ENCODE results near the gene IL16. TPM values are rescaled to one million over a fixed set of nuclear protein-coding genes. Genes with fewer than 3 reads are reported as not detected.

Gene IL16
- total and polyA plus RNA-seq, 11 donors = 1.2 to 21.6 (median 3.7) TPM

DNA sequence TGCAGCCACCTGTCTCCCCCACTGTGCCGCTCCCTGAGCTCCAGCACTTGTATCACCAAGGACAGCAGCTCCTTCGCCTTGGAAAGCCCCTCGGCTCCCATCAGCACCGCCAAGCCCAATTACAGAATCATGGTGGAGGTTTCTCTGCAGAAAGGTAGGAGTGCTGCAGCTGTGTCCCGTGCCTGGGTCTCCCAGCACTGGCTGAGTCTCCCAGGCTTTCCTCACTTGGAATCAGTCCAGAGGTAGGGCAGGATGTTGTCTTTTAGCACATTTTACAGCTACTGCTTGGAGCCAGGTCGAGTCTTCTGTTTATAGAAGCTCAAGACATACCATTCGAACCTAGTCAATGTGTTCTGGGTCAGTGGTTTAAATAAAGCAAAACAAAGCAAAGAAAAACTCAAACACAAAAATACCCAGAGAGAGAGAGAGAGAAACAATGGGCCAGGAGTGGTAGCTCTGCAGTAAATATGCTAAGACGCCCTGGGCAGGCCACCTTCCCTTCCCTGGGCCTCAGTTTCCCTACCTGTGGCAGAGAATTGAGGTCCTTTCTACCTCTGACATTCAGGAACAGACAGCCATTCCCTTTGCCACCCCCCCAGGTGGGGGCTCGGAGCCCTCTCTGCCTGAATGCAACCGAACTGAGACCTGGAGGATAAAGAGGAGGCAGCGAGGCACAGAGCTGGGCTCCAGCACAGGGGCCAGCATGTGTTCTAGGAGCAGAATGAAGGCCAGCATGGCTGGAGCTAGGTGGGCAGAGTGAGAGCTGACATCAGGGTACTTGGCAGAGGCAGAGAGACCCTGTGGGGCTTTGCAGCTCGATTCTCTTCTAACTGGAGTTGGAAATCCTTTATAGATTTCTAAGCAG, 83.2 kb downstream of the IL16 start:
- H3K27me3 ChIP-seq = peaks cover 0 to 3% (median 0%) of the 10 kb centered on the region in 9 donors
- ATAC-seq (no peak), DNase-seq (no peak)
- 77 to 82% (median 79%) methylated on average over 12 of the region's 12 CpGs for WGBS, 4 donors
- peaks cover 0 to 16% (median 8%) of the 10 kb centered on the region in 12 donors for H3K9me3 ChIP-seq
- intact Hi-C loops (cut with DNase I) = loop anchor here in 6 of 10 donors (2.0 to 10.0 kb wide), 5 partner anchors 42 to 915 kb away; partner anchors contain the start of gene STARD5 (in 1 of the 6)
- no peak overlapping the region for H3K27ac ChIP-seq
- H3K36me3 ChIP-seq = peaks cover 0 to 37% (median 0%) of the 10 kb centered on the region in 9 donors
- TF ChIP-seq, protein P1, sequence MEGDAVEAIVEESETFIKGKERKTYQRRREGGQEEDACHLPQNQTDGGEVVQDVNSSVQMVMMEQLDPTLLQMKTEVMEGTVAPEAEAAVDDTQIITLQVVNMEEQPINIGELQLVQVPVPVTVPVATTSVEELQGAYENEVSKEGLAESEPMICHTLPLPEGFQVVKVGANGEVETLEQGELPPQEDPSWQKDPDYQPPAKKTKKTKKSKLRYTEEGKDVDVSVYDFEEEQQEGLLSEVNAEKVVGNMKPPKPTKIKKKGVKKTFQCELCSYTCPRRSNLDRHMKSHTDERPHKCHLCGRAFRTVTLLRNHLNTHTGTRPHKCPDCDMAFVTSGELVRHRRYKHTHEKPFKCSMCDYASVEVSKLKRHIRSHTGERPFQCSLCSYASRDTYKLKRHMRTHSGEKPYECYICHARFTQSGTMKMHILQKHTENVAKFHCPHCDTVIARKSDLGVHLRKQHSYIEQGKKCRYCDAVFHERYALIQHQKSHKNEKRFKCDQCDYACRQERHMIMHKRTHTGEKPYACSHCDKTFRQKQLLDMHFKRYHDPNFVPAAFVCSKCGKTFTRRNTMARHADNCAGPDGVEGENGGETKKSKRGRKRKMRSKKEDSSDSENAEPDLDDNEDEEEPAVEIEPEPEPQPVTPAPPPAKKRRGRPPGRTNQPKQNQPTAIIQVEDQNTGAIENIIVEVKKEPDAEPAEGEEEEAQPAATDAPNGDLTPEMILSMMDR (IDR thresholded peaks at IDR 0.05) = no peak
- TF ChIP-seq POLR2A (IDR thresholded peaks at IDR 0.05) = no peak
- H3K4me3 ChIP-seq = no peak overlapping the region
- H3K4me1 ChIP-seq = peaks cover 0 to 19% (median 6%) of the 10 kb centered on the region in 12 donors

DNA sequence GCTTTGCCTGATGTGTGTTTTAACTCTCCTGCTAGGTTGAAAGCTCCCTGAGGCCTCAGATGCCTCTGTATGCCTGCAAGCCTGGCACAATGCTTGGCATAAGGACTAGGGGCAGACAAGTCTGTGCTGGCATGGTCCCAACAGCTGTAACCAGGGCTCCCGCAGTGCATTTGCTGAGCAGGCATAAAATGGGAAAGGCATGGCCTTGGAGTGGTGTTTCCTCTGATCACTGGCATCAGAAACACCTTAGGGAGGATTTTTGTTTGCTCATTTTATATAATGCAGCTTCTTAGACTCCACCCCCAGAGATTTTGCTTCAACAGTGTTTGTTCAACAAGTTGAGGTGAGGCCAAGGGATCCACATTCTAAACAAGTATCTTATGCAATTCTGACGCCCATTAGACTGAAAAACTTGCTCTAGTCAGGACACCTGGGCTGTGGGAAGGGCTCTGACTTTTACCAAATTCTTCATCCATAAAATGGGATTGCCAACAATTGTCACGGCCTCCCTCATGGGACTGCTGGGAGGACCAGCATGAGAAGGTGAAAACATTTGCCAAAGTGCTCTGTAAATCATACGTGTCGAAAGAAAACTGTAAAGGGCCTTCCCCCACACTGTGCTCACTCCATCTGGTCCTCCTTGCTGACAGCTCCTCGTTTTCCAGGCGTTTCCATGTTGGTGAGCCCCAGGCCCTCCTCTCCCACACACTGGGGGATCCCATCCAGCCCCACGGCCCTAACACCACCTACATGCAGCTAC, 84.2 kb downstream of the IL16 start:
- Histone ChIP-seq H3K27me3 (peaks cover 0 to 3% (median 0%) of the 10 kb centered on the region in 9 donors), H3K36me3 (peaks cover 0 to 40% (median 0%) of the 10 kb centered on the region in 9 donors), H3K4me3 (no peak overlapping the region), H3K27ac (no peak overlapping the region), H3K4me1 (peaks cover 0 to 22% (median 4%) of the 10 kb centered on the region in 12 donors), H3K9me3 (peaks cover 0 to 16% (median 8%) of the 10 kb centered on the region in 12 donors)
- intact Hi-C loops (cut with DNase I) = no loop called here
- WGBS, 4 donors = 83 to 91% (median 88%) methylated on average over 8 of the region's 8 CpGs
- DNase-seq (no peak), ATAC-seq (no peak)
- TF ChIP-seq, protein P1 (IDR thresholded peaks at IDR 0.05) = no peak
- no peak for TF ChIP-seq POLR2A (IDR thresholded peaks at IDR 0.05)

DNA sequence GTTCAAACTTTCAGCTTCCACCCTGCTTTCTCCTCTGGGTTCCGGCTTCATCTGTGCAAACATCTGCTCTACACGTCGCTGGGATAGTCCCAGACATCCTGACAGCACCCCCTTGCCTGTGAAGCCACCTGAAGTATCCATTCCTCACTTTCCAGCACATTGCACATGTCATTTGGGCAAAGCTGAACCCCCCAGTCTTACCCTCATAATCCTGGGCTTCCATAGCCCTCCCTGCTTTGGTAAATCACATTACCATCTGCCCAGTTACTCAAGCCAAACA, 84.7 kb downstream of the IL16 start:
- intact Hi-C loops (cut with DNase I) = no loop called here
- H3K36me3 ChIP-seq = peaks cover 0 to 45% (median 0%) of the 10 kb centered on the region in 9 donors
- no peak overlapping the region for H3K4me3 ChIP-seq
- H3K4me1 ChIP-seq = peaks cover 0 to 27% (median 4%) of the 10 kb centered on the region in 12 donors
- 93 to 100% (median 95%) methylated on average over 3 of the region's 3 CpGs for WGBS, 4 donors
- peaks cover 0 to 15% (median 8%) of the 10 kb centered on the region in 12 donors for H3K9me3 ChIP-seq
- no peak overlapping the region for H3K27ac ChIP-seq
- DNase-seq (no peak), ATAC-seq (no peak)
- peaks cover 0 to 3% (median 0%) of the 10 kb centered on the region in 9 donors for H3K27me3 ChIP-seq
- no peak for TF ChIP-seq POLR2A (IDR thresholded peaks at IDR 0.05)
- TF ChIP-seq, protein P1 (IDR thresholded peaks at IDR 0.05) = no peak
